ENCODE data around the gene CPNE1.

The CPNE1 gene

DNA sequence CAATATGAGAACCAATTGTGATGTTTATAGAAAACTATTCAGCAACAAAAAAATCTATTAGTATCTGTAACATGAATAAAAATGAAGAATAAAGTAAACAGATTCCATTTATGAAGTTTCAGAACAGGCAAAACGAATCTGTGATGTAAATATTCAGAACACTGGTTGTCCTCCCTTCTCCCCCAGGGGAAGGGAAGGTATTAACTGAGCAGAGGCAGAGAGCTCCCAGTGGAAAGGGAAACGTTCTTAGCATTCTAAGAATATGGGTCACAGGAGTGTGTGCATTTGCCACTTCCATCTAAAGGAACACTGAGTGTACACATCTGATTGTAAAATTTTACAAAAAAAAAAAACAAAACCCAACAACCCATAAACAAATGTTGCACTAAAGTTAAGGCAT is 25.9 kb downstream of the CPNE1 start:
- no peak for DNase-seq (ENCODE audit: low read depth)
- TF ChIP-seq, protein P1, sequence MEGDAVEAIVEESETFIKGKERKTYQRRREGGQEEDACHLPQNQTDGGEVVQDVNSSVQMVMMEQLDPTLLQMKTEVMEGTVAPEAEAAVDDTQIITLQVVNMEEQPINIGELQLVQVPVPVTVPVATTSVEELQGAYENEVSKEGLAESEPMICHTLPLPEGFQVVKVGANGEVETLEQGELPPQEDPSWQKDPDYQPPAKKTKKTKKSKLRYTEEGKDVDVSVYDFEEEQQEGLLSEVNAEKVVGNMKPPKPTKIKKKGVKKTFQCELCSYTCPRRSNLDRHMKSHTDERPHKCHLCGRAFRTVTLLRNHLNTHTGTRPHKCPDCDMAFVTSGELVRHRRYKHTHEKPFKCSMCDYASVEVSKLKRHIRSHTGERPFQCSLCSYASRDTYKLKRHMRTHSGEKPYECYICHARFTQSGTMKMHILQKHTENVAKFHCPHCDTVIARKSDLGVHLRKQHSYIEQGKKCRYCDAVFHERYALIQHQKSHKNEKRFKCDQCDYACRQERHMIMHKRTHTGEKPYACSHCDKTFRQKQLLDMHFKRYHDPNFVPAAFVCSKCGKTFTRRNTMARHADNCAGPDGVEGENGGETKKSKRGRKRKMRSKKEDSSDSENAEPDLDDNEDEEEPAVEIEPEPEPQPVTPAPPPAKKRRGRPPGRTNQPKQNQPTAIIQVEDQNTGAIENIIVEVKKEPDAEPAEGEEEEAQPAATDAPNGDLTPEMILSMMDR (conservative IDR thresholded peaks at IDR 0.05; ENCODE audit: low read depth, low read length), result no peak
- no peak overlapping the region for H3K4me3 ChIP-seq (ENCODE audit: low read depth, low read length)

DNA sequence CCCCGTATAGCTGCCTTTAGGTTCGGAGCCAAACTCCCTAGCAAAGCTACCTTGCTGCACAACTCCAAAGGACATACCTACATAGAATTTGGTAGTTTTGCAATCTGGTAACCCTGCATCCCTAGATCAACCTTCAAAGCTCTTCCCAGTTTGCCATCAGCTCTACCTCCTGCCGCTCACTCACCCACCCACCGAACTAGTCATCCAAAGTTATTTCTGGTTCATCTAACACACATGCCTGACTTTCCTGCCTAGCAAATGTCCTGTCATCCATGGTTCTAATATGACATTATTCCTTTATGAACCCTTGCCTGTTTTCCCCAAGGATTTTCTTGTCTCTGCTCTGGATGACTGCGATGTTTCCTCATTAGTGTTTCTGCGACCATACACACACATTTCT is 27.4 kb downstream of the CPNE1 start:
- no peak for DNase-seq (ENCODE audit: low read depth)
- TF ChIP-seq, protein P1 (conservative IDR thresholded peaks at IDR 0.05; ENCODE audit: low read depth, low read length), result no peak
- no peak overlapping the region for H3K4me3 ChIP-seq (ENCODE audit: low read depth, low read length)

DNA sequence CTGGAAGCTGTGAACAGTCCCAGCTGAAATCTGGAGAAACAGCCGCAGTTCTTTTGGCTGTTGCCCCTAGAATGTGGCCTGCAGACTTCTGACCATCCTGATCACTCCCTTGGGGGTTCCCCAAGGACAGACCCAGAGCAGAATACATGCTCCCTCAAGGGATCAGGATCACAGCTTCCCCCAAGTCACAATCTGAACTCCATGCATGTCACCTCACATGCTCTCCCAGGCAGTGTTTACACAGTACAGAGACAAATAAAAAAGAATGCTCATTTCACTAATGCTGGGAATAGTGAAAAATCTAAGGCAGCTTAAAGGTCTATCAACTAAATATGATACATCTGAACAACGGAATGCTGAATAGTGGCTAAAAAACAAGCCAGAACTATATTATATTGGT is 28.6 kb downstream of the CPNE1 start:
- no peak overlapping the region for H3K4me3 ChIP-seq (ENCODE audit: low read depth, low read length)
- TF ChIP-seq, protein P1 (conservative IDR thresholded peaks at IDR 0.05; ENCODE audit: low read depth, low read length), result no peak
- DNase-seq (ENCODE audit: low read depth), result no peak

DNA sequence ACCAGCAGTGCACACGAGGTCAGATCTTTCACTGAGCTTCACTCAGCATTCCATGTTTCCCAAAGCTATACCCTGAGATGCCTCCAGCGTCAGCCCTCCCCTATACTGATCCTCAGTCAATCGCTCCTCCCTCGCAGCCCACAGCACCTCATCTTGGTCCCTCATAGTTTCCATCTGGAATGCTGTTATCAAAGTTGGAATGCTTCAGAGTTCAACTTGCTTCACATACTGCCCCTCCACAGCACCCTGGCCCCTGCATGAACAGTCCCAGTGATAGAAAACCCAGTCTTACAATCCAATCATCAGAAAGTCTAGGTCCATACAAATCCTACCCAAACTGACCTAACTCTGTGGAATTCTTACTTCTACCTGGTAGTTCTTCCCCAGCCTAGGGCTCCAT is 29.0 kb downstream of the CPNE1 start:
- H3K4me3 ChIP-seq (ENCODE audit: low read depth, low read length), result no peak overlapping the region
- no peak for DNase-seq (ENCODE audit: low read depth)
- TF ChIP-seq, protein P1 (conservative IDR thresholded peaks at IDR 0.05; ENCODE audit: low read depth, low read length), result no peak

DNA sequence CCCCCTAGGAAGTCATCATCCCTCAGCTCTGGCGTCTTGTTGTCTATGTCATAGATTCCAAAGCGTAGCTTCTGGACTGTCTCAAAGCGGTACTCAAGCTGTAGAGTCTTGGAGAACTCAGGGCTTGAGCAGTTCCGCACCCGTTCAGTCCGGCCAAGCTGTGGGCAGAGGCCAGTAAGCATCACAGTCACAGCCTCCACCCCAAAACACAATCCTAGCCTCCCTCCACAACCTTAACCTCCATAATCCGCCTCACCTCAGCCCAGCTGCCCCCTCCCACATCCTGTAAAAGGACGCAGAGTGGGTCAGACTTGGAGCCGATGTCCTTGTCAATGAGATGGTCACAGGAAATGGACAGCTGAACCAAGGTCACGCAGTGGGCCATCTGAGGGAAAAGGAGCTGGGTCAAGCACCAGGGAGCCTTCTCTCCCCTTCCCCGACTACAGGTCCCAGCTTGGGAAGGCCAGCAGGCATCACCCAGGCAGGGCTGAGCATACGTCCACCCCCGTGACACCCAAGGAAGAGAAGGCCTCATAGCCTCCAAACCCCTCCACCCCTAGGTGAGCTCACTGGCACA is 32.1 kb downstream of the CPNE1 start:
- H3K4me3 ChIP-seq (ENCODE audit: low read depth, low read length), result no peak overlapping the region
- DNase-seq (ENCODE audit: low read depth), result no peak
- TF ChIP-seq, protein P1 (conservative IDR thresholded peaks at IDR 0.05; ENCODE audit: low read depth, low read length), result no peak

DNA sequence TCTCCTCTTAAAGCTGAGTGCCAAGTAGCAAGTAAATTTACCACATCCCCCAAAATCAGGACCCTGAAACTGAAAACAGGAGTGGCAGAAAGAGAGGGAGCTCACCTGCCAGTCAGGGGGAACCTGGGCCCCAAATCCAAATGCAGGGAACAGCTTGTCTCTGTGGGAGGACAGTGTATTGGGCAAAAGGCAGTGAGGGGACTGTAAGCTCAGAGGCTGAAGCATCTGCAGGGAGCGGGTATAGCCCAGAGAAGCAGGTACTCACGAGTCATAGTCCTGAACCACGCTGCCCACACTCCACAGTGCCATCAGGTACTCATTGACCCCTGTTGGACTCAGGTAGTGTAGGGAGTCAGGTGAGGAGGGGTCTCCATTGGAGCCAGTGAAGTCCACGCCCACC is 34.1 kb downstream of the CPNE1 start:
- TF ChIP-seq, protein P1 (conservative IDR thresholded peaks at IDR 0.05; ENCODE audit: low read depth, low read length), result no peak

DNA sequence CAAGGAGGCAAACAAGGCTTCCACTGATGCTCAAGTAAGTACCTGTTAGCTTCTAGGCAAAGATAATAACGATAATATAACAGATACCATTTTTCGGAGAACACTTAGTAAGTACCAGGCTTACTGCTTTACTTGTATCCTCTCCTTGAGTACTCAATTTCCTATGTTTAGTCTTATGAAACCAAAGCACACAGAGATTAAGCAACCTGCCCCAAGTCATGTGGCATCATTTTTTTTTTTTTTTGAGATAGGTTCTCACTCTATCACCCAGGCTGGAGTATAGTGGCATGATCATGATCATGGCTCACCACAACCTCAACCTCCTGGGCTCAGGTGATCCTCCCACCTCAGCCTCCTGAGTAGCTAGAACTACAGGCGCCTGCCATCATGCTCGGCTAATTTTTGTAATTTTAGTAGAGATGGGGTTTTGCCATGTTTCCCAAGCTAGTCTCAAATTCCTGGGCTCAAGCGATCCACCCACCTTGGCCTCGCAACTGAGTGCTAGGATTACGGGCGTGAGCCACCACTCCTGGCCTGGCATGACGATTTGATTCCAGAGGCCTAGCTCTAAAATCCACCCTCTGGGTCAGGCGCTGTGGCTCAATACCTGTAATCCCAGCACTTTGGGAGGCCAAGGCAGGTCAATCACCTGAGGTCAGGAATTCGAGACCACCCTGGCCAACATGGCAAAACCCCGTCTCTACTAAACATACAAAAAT is 35.1 kb downstream of the CPNE1 start:
- peak; percentile 48 for DNase-seq (ENCODE audit: low read depth)
- H3K4me3 ChIP-seq (ENCODE audit: low read depth, low read length), result no peak overlapping the region
- TF ChIP-seq, protein P1 (conservative IDR thresholded peaks at IDR 0.05; ENCODE audit: low read depth, low read length), result no peak

More for the DNA sequence above, 34.1 kb downstream of the CPNE1 start:
- DNase-seq (ENCODE audit: low read depth), result no peak
- no peak overlapping the region for H3K4me3 ChIP-seq (ENCODE audit: low read depth, low read length)

Data from choroid plexus epithelial cell (primary cell).